Progenitor cell of endocrine pancreas (in vitro differentiated cells): ENCODE measurements around the gene SPAG16. TPM values are rescaled to one million over a fixed set of nuclear protein-coding genes. Genes with fewer than 3 reads are reported as not detected.

Source experiments
- DNase-seq: peaks from one replicate; pipeline ENCODE4 v3.0.0; 2021; ENCODE audit warnings: low spot score; ENCODE audit not compliant: unreplicated experiment
- H3K27ac Mint-ChIP-seq: 2 replicates; pipeline ENCODE4 v1.8.0; 2021; ENCODE audit warnings: mild to moderate bottlenecking, moderate library complexity, mixed read lengths
- H3K27me3 Mint-ChIP-seq: 2 replicates; pipeline ENCODE4 v1.8.0; 2021; ENCODE audit warnings: mixed read lengths
- H3K36me3 Mint-ChIP-seq: 2 replicates; pipeline ENCODE4 v1.8.0; 2022; ENCODE audit warnings: mixed read lengths; ENCODE audit not compliant: insufficient read depth
- H3K4me1 Mint-ChIP-seq: 2 replicates; pipeline ENCODE4 v1.8.0; 2021; ENCODE audit warnings: low read depth, mixed read lengths
- H3K4me3 Mint-ChIP-seq: 2 replicates; pipeline ENCODE4 v1.8.0; 2021; ENCODE audit warnings: low read depth, mild to moderate bottlenecking, moderate library complexity, mixed read lengths
- H3K9me3 Mint-ChIP-seq: 2 replicates; pipeline ENCODE4 v1.8.0; 2021; ENCODE audit warnings: low read depth, mixed read lengths
- CTCF ChIP-seq: fragments of 200-600 bp; sonication (generic); IDR thresholded peaks from one replicate; pipeline ENCODE4 v1.5.0; 2021; ENCODE audit warnings: antibody characterized with exemption, mild to moderate bottlenecking; ENCODE audit not compliant: unreplicated experiment
- total RNA-seq: library from RNA; stranded (reverse); gene quantifications from 2 replicates; pipeline ENCODE4 v1.2.1, GENCODE V29; 2021

The SPAG16 gene
- total RNA-seq, 1 donor from 2014 or later = 52.8 TPM

DNA sequence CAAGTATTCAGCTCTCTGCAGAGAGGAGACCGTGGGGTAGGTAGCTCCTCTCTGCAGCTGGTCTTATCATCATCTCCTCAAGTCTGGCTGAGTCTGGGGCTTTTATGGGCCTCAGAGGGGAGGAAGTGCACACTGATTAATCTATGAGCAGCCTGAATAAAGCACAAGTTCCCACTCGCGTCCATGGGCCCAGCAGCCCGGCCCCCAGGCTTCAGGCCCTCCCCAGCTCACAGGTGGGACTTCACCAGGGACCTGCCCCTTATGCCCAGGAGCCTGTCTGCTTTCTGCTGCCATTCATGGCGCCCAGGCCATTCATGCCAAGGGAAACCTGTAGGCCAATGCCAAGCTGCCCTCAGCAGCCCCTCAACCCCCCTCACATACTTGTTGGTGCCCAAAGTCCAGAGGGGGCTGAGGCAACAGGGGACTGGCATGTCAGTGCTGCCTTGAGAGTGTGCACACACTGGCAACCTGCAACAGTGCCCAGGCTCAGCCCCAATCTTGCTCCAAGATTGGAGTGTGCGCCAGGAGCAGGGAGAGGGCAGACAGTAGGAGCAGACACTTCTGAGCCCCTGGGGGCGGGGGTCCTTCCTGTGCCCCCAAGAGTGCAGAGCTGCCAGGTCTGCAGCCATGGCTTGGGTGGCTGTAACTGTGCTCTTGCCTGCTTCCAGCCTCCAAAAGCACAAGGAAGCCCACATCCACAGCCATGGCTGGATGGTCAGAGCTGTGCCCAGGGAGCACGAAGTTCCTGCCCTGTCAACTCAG, 751.0 kb downstream of the SPAG16 start:
- H3K4me3 Mint-ChIP-seq = no peak overlapping the region
- TF ChIP-seq CTCF = no peak
- H3K9me3 Mint-ChIP-seq = peaks cover 3% of the 10 kb centered on the region
- H3K27ac Mint-ChIP-seq = no peak overlapping the region
- no peaks in the 10 kb centered on the region for H3K27me3 Mint-ChIP-seq
- no peaks in the 10 kb centered on the region for H3K36me3 Mint-ChIP-seq
- H3K4me1 Mint-ChIP-seq = no peaks in the 10 kb centered on the region
- DNase-seq = no peak

DNA sequence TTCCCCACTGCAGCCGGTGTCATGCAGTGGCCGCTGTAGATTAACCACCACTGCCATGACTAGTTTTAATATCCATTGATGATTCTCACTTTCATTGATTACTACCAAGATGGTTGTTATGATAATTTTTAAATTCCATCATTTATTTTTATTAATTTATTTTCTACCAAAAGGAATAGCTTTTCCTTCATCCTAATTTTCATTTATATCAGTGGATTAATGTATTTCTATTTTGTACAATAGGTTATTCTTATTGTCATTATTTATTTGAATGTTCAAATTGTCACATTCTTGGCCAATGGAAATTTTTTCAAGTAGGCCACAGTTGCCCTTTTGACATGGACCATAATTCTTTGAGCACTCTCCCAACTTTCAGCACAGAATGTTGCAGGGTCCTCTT, 751.7 kb downstream of the SPAG16 start:
- H3K36me3 Mint-ChIP-seq = no peaks in the 10 kb centered on the region
- peaks cover 4% of the 10 kb centered on the region for H3K9me3 Mint-ChIP-seq
- no peak overlapping the region for H3K4me3 Mint-ChIP-seq
- no peaks in the 10 kb centered on the region for H3K27me3 Mint-ChIP-seq
- no peak for DNase-seq
- no peak for TF ChIP-seq CTCF
- H3K4me1 Mint-ChIP-seq = no peaks in the 10 kb centered on the region
- H3K27ac Mint-ChIP-seq = no peak overlapping the region

DNA sequence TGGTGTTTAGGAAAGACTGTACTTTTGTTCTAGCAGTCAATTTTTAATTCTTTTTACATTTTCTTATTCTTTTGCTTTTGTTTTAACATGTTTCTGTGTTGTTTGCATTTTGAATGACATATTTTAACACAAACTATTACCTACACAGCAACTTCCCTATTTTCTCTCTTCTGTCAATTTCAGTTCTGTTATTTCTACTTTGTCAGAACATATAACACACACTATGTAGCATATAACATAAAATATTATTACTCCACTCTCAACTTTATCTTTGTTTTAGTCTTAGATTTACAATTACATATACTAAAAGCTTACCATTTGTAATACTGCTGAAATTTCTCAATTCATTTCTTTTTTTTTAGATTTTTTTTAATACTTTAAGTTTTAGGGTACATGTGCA, 753.9 kb downstream of the SPAG16 start:
- Mint-ChIP-seq H3K27ac (no peak overlapping the region), H3K27me3 (no peaks in the 10 kb centered on the region)

DNA sequence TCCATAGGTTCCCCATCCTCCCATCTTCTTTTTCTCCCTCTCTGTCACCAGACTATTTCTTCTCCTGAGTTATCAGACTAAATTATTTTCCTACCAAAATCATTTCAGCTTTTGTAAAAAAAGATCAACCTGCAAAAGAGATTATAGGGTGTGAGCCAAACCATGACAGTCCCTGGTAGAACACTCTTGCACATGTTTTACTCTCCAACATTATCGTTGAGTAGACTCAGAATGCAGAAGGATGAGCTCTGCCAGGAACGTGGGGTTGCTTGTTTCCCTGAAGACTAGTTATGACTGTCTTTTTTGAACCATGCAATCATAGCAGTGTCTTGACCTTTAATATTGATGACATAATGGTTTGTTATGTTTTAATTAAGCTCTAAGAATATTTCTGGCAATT, 766.5 kb downstream of the SPAG16 start:
- no peaks in the 10 kb centered on the region for H3K27me3 Mint-ChIP-seq
- peaks cover 13% of the 10 kb centered on the region for H3K9me3 Mint-ChIP-seq
- no peak overlapping the region for H3K27ac Mint-ChIP-seq
- no peak for DNase-seq
- peaks cover 6% of the 10 kb centered on the region for H3K36me3 Mint-ChIP-seq
- H3K4me3 Mint-ChIP-seq = no peak overlapping the region
- no peaks in the 10 kb centered on the region for H3K4me1 Mint-ChIP-seq
- TF ChIP-seq CTCF = no peak

More for the DNA sequence above, 753.9 kb downstream of the SPAG16 start:
- Mint-ChIP-seq H3K9me3 (peaks cover 10% of the 10 kb centered on the region), H3K36me3 (no peaks in the 10 kb centered on the region), H3K4me1 (no peaks in the 10 kb centered on the region), H3K4me3 (no peak overlapping the region)
- no peak for DNase-seq
- TF ChIP-seq CTCF = no peak

DNA sequence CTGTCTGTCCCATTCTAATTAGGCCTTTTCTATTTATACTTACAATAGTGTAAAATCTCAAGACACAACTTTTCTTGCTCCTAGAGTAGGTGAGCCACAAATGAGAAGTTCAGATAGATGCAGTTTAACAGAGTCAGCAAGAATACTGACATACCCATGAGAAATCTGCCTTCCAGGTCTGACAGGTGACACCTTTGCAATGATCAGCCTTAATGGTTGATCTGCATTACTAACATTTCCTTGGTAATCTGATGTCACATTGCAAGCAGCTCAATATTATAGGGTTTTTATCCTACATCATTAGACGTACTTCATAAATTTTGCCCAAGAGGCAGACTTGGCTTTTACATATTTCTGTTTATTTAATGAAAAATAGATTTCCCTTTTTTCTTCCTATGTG, 767.3 kb downstream of the SPAG16 start:
- no peaks in the 10 kb centered on the region for H3K27me3 Mint-ChIP-seq
- no peaks in the 10 kb centered on the region for H3K36me3 Mint-ChIP-seq
- no peak for TF ChIP-seq CTCF
- H3K4me3 Mint-ChIP-seq = no peak overlapping the region
- H3K9me3 Mint-ChIP-seq = peaks cover 5% of the 10 kb centered on the region
- H3K27ac Mint-ChIP-seq = no peak overlapping the region
- no peak for DNase-seq
- H3K4me1 Mint-ChIP-seq = peaks cover 1% of the 10 kb centered on the region
